IgD-negative memory B cell (primary cell): Measurements from ENCODE around the gene MAN2A2. TPM values are rescaled to one million over a fixed set of nuclear protein-coding genes. Genes with fewer than 3 reads are reported as not detected.
"Not testable (repeated sequence)": the region's sequence is repeated elsewhere in the genome, so short reads cannot be mapped to it uniquely, and the experiment has no call there.

ENCODE experiments used
- H3K27ac Mint-ChIP-seq, 3 donors: one replicate each; pipeline ENCODE4 v1.8.0; 2020 to 2022; ENCODE audit warnings: mild to moderate bottlenecking in 3 of 3, mixed read lengths in 3 of 3, moderate library complexity in 1 of 3
- H3K27me3 Mint-ChIP-seq: one replicate; pipeline ENCODE4 v1.8.0; 2021; ENCODE audit warnings: mixed read lengths
- H3K36me3 Mint-ChIP-seq: one replicate; pipeline ENCODE4 v1.8.0; 2020; ENCODE audit warnings: mild to moderate bottlenecking, mixed read lengths
- H3K4me1 Mint-ChIP-seq, 3 donors: one replicate each; pipeline ENCODE4 v1.8.0; 2020 to 2022; ENCODE audit warnings: mixed read lengths in 3 of 3, mild to moderate bottlenecking in 1 of 3
- H3K4me3 Mint-ChIP-seq, 4 donors: one replicate each; pipeline ENCODE4 v1.8.0; 2020 to 2022; ENCODE audit warnings: mild to moderate bottlenecking in 4 of 4, mixed read lengths in 4 of 4, moderate library complexity in 3 of 4
- H3K9me3 Mint-ChIP-seq, 3 donors: one replicate each; pipeline ENCODE4 v1.8.0; 2020 to 2021; ENCODE audit warnings: mixed read lengths in 3 of 3, mild to moderate bottlenecking in 1 of 3
- polyA plus RNA-seq: library from polyadenylated mRNA; unstranded; fragments of 300-500 nt; fragmentation: Illumina TruSeq; gene quantifications from one replicate; pipeline ENCODE4 v1.2.3, GENCODE V29; 2021

Gene MAN2A2
- polyA plus RNA-seq, 1 donor from 2014 or later: 9.1 TPM

- Mint-ChIP-seq H3K4me3 (peak overlapping the region; percentile 87 to 95 (median 90)), H3K9me3 (no peaks in the 10 kb centered on the region), H3K27ac (peak overlapping the region; percentile 78 to 98 (median 88)), H3K4me1 (peaks cover 31 to 34% (median 32%) of the 10 kb centered on the region in 3 donors), H3K36me3 (peaks cover 2% of the 10 kb centered on the region), H3K27me3 (no peaks in the 10 kb centered on the region)
Observed at GRCh38 chr15:90901175-90902039, 1.7 kb upstream of the MAN2A2 start.

- Mint-ChIP-seq H3K27me3 (no peaks in the 10 kb centered on the region), H3K4me1 (peaks cover 23 to 26% (median 23%) of the 10 kb centered on the region in 3 donors), H3K9me3 (no peaks in the 10 kb centered on the region), H3K27ac (peak overlapping the region; percentile 60 to 88 (median 78)), H3K36me3 (peaks cover 2% of the 10 kb centered on the region), H3K4me3 (peak overlapping the region; percentile 87 to 95 (median 90))
Observed at GRCh38 chr15:90902040-90902839, 862 bp upstream of the MAN2A2 start.

GRCh38 chr15:90903733-90904536 lies 833 bp downstream of the MAN2A2 start:
- Mint-ChIP-seq H3K27me3 (no peaks in the 10 kb centered on the region), H3K9me3 (no peaks in the 10 kb centered on the region), H3K4me1 (peaks cover 16 to 22% (median 20%) of the 10 kb centered on the region in 3 donors), H3K27ac (peak overlapping the region in 1 of 3 donors; percentile 82), H3K36me3 (peaks cover 4% of the 10 kb centered on the region), H3K4me3 (peak overlapping the region; percentile 81 to 95 (median 91))

GRCh38 chr15:90904746-90905145 lies 1.6 kb downstream of the MAN2A2 start:
- Mint-ChIP-seq H3K27me3 (no peaks in the 10 kb centered on the region), H3K4me1 (peaks cover 16 to 22% (median 18%) of the 10 kb centered on the region in 3 donors), H3K36me3 (peaks cover 4% of the 10 kb centered on the region)

GRCh38 chr15:90905306-90906180 lies 2.4 kb downstream of the MAN2A2 start:
- Mint-ChIP-seq H3K4me1 (peaks cover 14 to 22% (median 18%) of the 10 kb centered on the region in 3 donors), H3K27ac (peak overlapping the region in 1 of 3 donors; percentile 12), H3K27me3 (no peaks in the 10 kb centered on the region), H3K36me3 (peaks cover 4% of the 10 kb centered on the region), H3K9me3 (no peaks in the 10 kb centered on the region), H3K4me3 (peak overlapping the region in 1 of 4 donors; percentile 90)

More at GRCh38 chr15:90904746-90905145, 1.6 kb downstream of the MAN2A2 start:
- Mint-ChIP-seq H3K27ac (no peak overlapping the region), H3K9me3 (no peaks in the 10 kb centered on the region), H3K4me3 (peak overlapping the region in 2 of 4 donors; percentile 72 to 90)

GRCh38 chr15:90906181-90906849 lies 3.2 kb downstream of the MAN2A2 start:
- Mint-ChIP-seq H3K9me3 (no peaks in the 10 kb centered on the region), H3K4me1 (peaks cover 11 to 20% (median 16%) of the 10 kb centered on the region in 3 donors), H3K4me3 (peak overlapping the region in 1 of 4 donors; percentile 28), H3K27me3 (no peaks in the 10 kb centered on the region), H3K27ac (no peak overlapping the region), H3K36me3 (peaks cover 4% of the 10 kb centered on the region)

- H3K36me3 Mint-ChIP-seq: peaks cover 6% of the 10 kb centered on the region
- H3K27me3 Mint-ChIP-seq: no peaks in the 10 kb centered on the region
- no peaks in the 10 kb centered on the region for H3K9me3 Mint-ChIP-seq
- peaks cover 2 to 12% (median 7%) of the 10 kb centered on the region in 3 donors for H3K4me1 Mint-ChIP-seq
- peak overlapping the region in 1 of 4 donors; percentile 71 for H3K4me3 Mint-ChIP-seq
- H3K27ac Mint-ChIP-seq: peak overlapping the region in 2 of 3 donors; percentile 25 to 76
Observed at GRCh38 chr15:90907051-90907660, 4.1 kb downstream of the MAN2A2 start.

GRCh38 chr15:90907838-90908507 lies 4.9 kb downstream of the MAN2A2 start:
- no peaks in the 10 kb centered on the region for H3K9me3 Mint-ChIP-seq
- no peaks in the 10 kb centered on the region for H3K27me3 Mint-ChIP-seq
- peaks cover 6% of the 10 kb centered on the region for H3K36me3 Mint-ChIP-seq
- peak overlapping the region in 1 of 4 donors; percentile 71 for H3K4me3 Mint-ChIP-seq
- peaks cover 2 to 9% (median 7%) of the 10 kb centered on the region in 3 donors for H3K4me1 Mint-ChIP-seq
- no peak overlapping the region for H3K27ac Mint-ChIP-seq

- H3K4me1 Mint-ChIP-seq, H3K27me3 Mint-ChIP-seq, H3K27ac Mint-ChIP-seq, H3K9me3 Mint-ChIP-seq, H3K36me3 Mint-ChIP-seq, H3K4me3 Mint-ChIP-seq: not testable (repeated sequence)
Observed at GRCh38 chr15:90909449-90909848, 6.3 kb downstream of the MAN2A2 start.

- no peaks in the 10 kb centered on the region for H3K27me3 Mint-ChIP-seq
- peaks cover 6% of the 10 kb centered on the region for H3K36me3 Mint-ChIP-seq
- peaks cover 0 to 2% (median 1%) of the 10 kb centered on the region in 3 donors for H3K4me1 Mint-ChIP-seq
- H3K4me3 Mint-ChIP-seq: no peak overlapping the region
- no peak overlapping the region for H3K27ac Mint-ChIP-seq
- H3K9me3 Mint-ChIP-seq: no peaks in the 10 kb centered on the region
Observed at GRCh38 chr15:90909976-90910375, 6.9 kb downstream of the MAN2A2 start.

- Mint-ChIP-seq H3K36me3 (peaks cover 4% of the 10 kb centered on the region), H3K27ac (no peak overlapping the region), H3K9me3 (no peaks in the 10 kb centered on the region), H3K27me3 (no peaks in the 10 kb centered on the region), H3K4me3 (no peak overlapping the region), H3K4me1 (no peaks in the 10 kb centered on the region)
Observed at GRCh38 chr15:90910441-90911301, 7.6 kb downstream of the MAN2A2 start.

- Mint-ChIP-seq H3K9me3 (no peaks in the 10 kb centered on the region), H3K27me3 (no peaks in the 10 kb centered on the region), H3K27ac (no peak overlapping the region)
Observed at GRCh38 chr15:90911302-90911623, 8.2 kb downstream of the MAN2A2 start.

More at GRCh38 chr15:90911302-90911623, 8.2 kb downstream of the MAN2A2 start:
- H3K36me3 Mint-ChIP-seq: peaks cover 4% of the 10 kb centered on the region
- H3K4me3 Mint-ChIP-seq: no peak overlapping the region
- H3K4me1 Mint-ChIP-seq: no peaks in the 10 kb centered on the region
